ENCODE measurements around the gene KCTD10.

KCTD10 gene

GRCh38 chr12:109477185-109477962 lies at the start of gene KCTD10, which contains the start of gene UBE3B:
Gene KCTD10, minus strand, starts transcription at chr12:109477300. Its CDS starts 38 bp downstream, at chr12:109477262.
Gene UBE3B, plus strand, starts transcription at chr12:109477634. Its CDS starts 5,918 bp downstream, at chr12:109483552.
- DNase-seq, result peak; percentile 78
- Histone ChIP-seq H3K27ac (peak within 1 kb of the TSS; percentile 100), H3K36me3 (replicated peaks) (peaks cover 4% of the 10 kb centered on the region), H3K4me3 (ENCODE audit: low read depth, low read length) (peak within 1 kb of the TSS; percentile 93), H3K27me3 (replicated peaks) (no peaks in the 10 kb centered on the region)
- no peak for TF ChIP-seq CTCF (IDR thresholded peaks at IDR 0.05; ENCODE audit: low read depth, low read length, missing control alignments)
- in situ Hi-C loops (cut with HindIII; ENCODE audit: low pct_ligation_motif_present, low sequenced_read_pairs), result no loop called here

GRCh38 chr12:109525279-109525585 lies 48.1 kb upstream of the KCTD10 start:
- in situ Hi-C loops (cut with HindIII; ENCODE audit: low pct_ligation_motif_present, low sequenced_read_pairs), result no loop called here
- no peak overlapping the region for H3K4me3 ChIP-seq (ENCODE audit: low read depth, low read length)
- DNase-seq, result no peak
- no peaks in the 10 kb centered on the region for H3K27me3 ChIP-seq (replicated peaks)
- peaks cover 34% of the 10 kb centered on the region for H3K36me3 ChIP-seq (replicated peaks)
- no peak overlapping the region for H3K27ac ChIP-seq
- TF ChIP-seq CTCF (IDR thresholded peaks at IDR 0.05; ENCODE audit: low read depth, low read length, missing control alignments), result no peak

GRCh38 chr12:109524466-109525278 lies 47.6 kb upstream of the KCTD10 start:
- in situ Hi-C loops (cut with HindIII; ENCODE audit: low pct_ligation_motif_present, low sequenced_read_pairs), result no loop called here
- Histone ChIP-seq H3K27me3 (replicated peaks) (no peaks in the 10 kb centered on the region), H3K27ac (no peak overlapping the region), H3K4me3 (ENCODE audit: low read depth, low read length) (no peak overlapping the region), H3K36me3 (replicated peaks) (peaks cover 34% of the 10 kb centered on the region)
- no peak for DNase-seq
- TF ChIP-seq CTCF (IDR thresholded peaks at IDR 0.05; ENCODE audit: low read depth, low read length, missing control alignments), result no peak

GRCh38 chr12:109523504-109523903 lies 46.4 kb upstream of the KCTD10 start:
- no peak for DNase-seq
- no peak overlapping the region for H3K4me3 ChIP-seq (ENCODE audit: low read depth, low read length)
- no peak for TF ChIP-seq CTCF (IDR thresholded peaks at IDR 0.05; ENCODE audit: low read depth, low read length, missing control alignments)
- H3K27ac ChIP-seq, result no peak overlapping the region
- H3K27me3 ChIP-seq (replicated peaks), result no peaks in the 10 kb centered on the region
- H3K36me3 ChIP-seq (replicated peaks), result peaks cover 34% of the 10 kb centered on the region
- in situ Hi-C loops (cut with HindIII; ENCODE audit: low pct_ligation_motif_present, low sequenced_read_pairs), result no loop called here

DNA sequence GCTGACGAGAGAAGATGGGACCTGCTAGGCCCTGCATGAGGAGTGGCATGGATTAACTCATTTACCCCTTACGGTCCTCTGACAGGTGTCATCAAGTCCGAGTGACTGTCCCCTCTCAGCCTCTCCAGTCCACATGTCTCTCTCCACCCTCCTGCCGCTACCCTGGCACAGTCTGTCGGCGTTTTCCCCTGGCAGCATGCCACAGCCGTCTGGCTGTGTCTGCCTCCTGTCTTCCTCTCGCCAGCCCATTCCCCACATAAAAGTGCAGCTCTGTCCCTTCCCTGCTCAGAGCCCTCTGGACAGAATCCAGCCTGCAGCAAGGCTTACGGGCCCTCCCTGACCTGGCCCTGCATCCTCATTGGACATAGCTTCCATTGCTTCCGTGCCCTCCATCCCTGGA lies 46.0 kb upstream of the KCTD10 start:
- no peak for TF ChIP-seq CTCF (IDR thresholded peaks at IDR 0.05; ENCODE audit: low read depth, low read length, missing control alignments)
- no peak for DNase-seq
- Histone ChIP-seq H3K27ac (no peak overlapping the region), H3K27me3 (replicated peaks) (no peaks in the 10 kb centered on the region), H3K36me3 (replicated peaks) (peaks cover 34% of the 10 kb centered on the region), H3K4me3 (ENCODE audit: low read depth, low read length) (no peak overlapping the region)
- in situ Hi-C loops (cut with HindIII; ENCODE audit: low pct_ligation_motif_present, low sequenced_read_pairs), result no loop called here

All from brain microvascular endothelial cell (primary cell).